Stimulated activated CD4-positive, alpha-beta T cell treated with anti-CD3 and anti-CD28 coated beads, Interleukin-12 subunit alpha, Interleukin-12 subunit beta, amount 100 ng/mL, for 48 hours (primary cell): ENCODE measurements around the gene CACUL1.
A peak's percentile ranks its signal among the peaks of the same experiment; 100 is the strongest.

ENCODE experiments used
- DNase-seq, 3 donors: peaks; one replicate each; pipeline ENCODE4 v3.0.0-alpha.2; 2020; ENCODE audit warnings: low read depth in 2 of 3, low spot score in 1 of 3

The CACUL1 gene

DNA sequence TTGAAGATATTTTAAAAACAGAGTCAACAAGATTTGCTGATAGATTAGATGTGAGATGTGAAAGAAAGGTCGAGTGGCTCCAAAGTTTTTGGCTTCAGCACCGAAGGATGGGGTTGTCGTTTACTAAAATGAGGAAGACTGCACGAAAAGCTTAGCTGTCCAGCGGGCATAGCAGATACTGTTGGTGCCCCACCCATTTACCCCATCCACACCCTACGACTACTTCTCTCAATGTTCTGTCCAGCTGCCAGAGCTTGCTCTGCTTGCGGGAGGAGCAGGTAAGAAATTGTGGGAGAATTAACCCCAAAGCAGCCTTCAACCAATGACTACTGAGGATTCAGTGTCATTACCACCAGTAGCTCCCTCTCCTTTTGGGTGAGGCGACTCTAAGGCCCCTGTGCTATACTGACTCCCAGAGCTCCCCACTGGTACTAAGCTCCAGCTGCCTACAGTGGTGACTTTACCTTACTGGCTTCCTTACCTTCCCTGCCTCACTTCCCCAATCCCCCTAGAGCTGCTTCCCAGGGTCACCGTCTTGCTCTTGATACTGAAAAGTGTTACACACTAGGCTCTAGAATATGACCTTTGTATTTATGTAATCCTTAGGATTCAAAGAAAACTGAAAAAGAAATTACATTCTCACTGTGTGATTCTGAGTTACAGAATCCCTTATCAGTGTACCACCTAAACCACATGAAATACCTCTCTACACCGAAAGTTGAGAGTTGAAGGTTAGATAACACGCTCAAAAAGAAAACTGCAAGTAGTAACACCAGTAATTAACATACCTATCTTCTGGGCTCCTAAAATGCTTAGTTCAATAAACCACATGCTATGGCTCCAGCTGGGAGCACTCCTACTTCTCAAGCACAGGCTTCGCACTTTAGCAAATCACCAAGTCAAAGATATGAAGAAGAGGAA lies 22.3 kb downstream of the CACUL1 start:
- no peak for DNase-seq

DNA sequence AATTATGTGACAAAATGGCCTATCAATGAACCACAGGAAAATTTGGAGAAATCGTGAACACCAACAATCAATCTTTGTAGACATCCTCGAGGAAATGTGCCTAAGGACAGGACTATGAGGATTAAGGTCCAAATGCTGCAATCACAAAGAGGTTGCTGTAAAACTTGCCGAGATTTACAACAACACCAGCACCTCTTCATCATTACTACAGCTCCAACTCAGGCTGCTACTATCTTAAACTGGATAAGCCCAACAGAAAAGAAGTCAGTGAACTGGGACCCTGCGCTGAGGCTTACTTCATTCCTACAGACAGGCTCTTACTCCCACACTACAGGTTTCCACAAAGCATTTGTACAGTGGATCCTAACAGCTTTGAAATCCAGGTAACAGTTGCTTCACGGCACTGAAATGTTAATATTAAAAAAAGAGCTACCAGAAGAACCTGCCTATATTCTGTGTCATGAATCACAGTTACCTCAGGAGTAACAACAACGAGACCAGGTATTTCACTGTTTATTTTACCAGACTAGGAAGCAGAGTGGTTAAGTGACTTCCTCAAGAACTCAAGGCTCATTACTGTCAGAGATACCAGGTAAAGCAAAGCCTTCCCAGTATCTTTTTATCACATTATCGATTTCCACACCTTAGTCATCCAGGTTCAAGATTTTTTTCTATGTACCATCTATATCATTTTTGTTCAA lies 23.9 kb downstream of the CACUL1 start:
- no peak for DNase-seq

GRCh38 chr10:118729641-118730258 lies 25.0 kb downstream of the CACUL1 start:
- no peak for DNase-seq

DNA sequence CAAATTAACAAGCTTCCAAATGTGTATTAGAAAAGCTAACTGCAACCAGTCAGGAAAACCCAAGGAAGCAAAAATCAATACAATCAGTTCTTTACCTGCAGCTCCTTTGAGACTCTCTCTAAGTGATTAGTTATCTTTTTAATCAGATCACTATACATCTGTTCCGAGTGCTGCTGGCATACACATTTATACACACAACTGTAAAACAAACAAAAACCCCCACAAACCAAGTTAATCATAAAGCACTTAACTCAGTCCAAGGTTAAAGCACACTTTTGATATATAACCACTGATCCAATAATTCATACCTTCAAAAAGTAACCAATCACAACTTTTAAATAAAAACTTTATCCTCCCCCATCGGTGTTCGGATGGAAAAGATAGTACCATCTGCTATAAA lies 25.6 kb downstream of the CACUL1 start:
- DNase-seq = no peak

GRCh38 chr10:118725886-118726500 lies 28.8 kb downstream of the CACUL1 start:
- DNase-seq = no peak

GRCh38 chr10:118723466-118723865 lies 31.3 kb downstream of the CACUL1 start:
- no peak for DNase-seq

DNA sequence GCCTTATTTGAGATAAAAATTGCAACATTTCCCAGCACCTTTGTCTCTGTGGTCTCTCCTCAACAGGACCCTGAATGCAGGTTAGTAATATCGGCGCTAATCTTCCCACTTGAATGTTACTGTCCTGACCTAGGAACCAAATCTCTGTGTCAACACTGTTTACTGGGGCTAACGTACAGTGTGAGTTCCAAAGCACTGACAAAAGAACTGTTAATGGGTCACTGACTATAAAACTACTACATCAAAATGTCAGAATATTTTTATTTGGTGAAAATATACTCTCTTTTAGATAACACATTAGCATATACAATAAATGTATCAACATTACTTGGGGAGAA lies 33.3 kb downstream of the CACUL1 start:
- DNase-seq = no peak

- DNase-seq = peak; percentile 14 to 78 (median 26)
These were observed 33.9 kb downstream of the CACUL1 start for GRCh38 chr10:118720685-118721538.

DNA sequence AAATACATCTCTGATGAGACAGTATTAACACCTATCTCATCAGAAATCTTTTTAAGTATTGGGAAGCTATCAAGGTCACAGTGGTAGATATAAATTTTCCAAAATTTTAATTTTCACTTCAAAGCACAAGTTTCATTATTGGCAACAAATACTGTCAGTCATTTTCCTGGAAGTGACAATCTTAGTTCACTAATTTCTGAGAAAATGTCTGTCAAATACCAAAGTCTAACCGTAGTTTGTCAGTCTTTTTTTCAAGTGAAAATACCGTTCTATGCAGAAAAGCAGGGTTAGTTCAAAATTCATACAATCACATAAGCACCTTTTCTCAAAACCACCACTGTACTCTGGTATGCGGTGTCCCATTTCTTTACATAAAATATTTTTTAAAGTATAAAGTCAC lies 40.4 kb downstream of the CACUL1 start:
- no peak for DNase-seq

DNA sequence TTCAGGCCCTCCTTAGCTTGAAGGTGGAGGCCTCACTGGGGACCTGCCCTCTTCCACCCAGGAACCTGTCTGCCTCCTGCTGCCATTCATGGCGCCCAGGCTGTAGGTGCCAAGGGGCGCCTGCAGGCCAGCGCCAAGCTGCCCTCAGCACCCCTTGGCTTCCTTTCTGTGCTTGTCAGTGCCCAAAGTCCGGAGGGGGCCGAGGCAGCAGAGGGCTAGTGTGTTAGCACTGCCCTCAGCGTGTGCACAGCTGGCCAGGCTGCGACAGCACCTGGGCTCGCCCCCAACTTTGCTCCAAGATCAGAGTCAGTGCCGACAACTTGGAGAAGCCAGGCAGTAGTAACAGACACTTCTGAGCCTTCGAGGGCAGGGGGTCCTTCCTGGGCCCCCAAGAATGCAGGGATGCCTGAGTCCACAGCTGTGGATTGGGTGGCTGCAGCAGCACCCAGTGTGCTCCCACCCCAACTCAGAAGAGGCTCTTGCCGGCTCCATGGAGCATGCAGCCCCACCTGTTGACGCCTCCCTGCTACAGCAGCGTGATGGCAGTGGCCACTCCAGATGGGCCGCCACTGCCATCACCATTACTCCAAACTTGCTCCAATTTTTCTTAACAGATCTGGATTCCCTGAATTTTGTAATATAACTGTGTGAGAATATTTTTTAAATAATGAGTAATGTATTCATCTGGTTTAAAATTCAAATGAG lies 41.7 kb downstream of the CACUL1 start:
- DNase-seq = no peak

DNA sequence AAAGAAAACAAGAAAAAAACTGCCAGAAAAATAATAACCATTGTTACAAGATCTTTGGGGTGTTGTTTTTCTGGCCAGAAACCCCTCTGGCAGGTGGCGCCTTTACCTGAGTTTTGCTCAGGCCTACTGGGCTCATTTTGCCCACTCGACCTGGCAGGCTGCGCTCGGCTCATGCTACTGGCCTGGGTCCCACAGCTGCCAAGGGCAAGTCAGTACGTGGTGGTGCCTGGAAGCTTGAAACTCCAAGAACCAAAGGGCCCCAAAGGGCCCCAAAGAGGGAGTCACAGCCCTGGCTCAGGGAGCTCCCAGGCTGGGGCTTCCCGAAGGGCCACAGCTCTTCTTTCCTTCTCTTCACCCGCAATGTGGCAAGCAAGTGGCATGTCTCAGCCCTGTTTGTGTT lies 42.7 kb downstream of the CACUL1 start:
- no peak for DNase-seq

- no peak for DNase-seq
These were observed 44.3 kb downstream of the CACUL1 start for GRCh38 chr10:118710487-118710886.

- DNase-seq = no peak
These were observed 46.2 kb downstream of the CACUL1 start for GRCh38 chr10:118708571-118708970.

DNA sequence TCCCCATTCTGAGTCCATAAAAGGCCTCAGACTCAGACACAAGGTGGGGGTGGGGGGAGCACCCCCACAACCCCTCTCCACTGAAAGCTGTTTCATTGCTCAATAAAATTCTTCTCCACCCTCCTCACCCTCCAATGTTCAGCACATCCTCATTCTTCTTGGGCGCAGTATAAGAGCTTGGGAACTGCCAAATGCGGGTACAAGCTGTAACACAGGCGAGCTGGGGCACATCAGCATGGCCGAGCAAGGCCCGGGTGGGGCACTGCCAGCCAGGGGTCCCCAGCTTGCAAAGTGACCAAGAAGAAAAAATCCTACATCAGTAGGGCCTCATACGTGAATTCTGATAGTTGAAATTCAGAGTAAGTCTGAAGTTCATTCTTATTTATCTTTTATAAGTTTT lies 50.1 kb downstream of the CACUL1 start:
- no peak for DNase-seq

DNA sequence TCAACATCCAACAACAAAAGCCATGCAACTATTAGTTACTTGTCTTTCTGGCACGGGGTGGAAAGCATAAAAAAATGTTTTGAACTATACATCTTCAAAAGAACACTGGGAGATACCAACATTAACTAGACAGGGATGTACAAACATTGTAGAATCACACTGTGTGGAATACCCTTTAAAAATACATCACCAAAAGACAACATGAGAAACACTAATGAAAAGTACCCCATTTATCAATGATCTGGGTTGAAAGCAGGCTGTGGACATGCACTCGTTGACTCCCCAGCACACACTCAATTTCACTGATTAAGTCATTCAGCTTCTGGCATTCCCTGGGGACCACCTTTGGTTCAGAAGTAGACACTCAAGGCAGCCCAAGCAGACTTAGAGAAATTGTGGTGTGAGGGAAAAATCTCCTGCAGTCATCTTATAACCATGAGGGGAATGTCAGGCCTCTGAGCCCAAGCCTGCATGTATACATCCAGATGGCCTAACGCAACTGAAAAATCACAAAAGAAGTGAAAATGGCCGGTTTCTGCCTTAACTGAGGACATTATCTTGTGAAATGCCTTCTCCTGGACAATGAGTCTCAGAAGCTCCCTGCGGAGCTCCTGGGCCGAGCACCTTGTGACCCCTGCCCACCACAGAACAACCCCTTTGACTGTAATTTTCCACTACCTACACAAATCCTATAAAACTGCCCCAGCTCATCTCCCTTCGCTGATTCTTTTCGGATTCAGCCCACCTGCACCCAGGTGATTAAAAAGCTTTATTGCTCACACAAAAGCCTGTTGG lies 53.0 kb downstream of the CACUL1 start:
- DNase-seq = no peak

DNA sequence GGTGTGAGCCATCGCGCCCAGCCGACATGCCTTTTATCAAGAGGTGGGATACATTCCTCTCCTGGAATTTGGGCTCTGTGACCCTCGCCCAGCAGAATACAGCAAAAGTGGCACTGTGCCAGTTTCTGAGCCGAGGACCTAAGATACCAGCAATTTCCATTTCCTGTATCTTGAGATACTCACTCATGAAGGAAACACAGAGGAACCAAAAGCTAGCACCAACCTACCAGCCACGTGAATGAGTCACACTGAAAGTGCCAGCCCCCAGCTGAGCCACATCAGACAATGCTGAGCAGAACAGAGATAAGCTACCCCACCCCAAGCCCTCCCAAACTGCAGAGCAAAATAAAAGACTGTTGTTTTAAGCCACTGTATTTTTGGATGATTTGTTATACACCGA lies 56.3 kb downstream of the CACUL1 start:
- DNase-seq = peak; percentile 53 to 65 (median 61)

- DNase-seq = no peak
These were observed 59.9 kb downstream of the CACUL1 start for GRCh38 chr10:118694848-118695247.

- no peak for DNase-seq
These were observed 61.9 kb downstream of the CACUL1 start for GRCh38 chr10:118692872-118693271.
